Measurements from ENCODE around the gene RTN1.

Gene RTN1

GRCh38 chr14:59633486-59633885, 237.1 kb downstream of the RTN1 start:
- TF ChIP-seq, protein P1, sequence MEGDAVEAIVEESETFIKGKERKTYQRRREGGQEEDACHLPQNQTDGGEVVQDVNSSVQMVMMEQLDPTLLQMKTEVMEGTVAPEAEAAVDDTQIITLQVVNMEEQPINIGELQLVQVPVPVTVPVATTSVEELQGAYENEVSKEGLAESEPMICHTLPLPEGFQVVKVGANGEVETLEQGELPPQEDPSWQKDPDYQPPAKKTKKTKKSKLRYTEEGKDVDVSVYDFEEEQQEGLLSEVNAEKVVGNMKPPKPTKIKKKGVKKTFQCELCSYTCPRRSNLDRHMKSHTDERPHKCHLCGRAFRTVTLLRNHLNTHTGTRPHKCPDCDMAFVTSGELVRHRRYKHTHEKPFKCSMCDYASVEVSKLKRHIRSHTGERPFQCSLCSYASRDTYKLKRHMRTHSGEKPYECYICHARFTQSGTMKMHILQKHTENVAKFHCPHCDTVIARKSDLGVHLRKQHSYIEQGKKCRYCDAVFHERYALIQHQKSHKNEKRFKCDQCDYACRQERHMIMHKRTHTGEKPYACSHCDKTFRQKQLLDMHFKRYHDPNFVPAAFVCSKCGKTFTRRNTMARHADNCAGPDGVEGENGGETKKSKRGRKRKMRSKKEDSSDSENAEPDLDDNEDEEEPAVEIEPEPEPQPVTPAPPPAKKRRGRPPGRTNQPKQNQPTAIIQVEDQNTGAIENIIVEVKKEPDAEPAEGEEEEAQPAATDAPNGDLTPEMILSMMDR (IDR thresholded peaks at IDR 0.05) = no peak

GRCh38 chr14:59632381-59632780, 238.2 kb downstream of the RTN1 start:
- Histone ChIP-seq H3K4me3 (no peak overlapping the region), H3K27ac (no peak overlapping the region)
- DNase-seq (ENCODE audit: low spot score) = no peak
- TF ChIP-seq, protein P1 (IDR thresholded peaks at IDR 0.05) = no peak

More at GRCh38 chr14:59633486-59633885, 237.1 kb downstream of the RTN1 start:
- Histone ChIP-seq H3K4me3 (no peak overlapping the region), H3K27ac (no peak overlapping the region)
- DNase-seq (ENCODE audit: low spot score) = no peak

- Histone ChIP-seq H3K27ac (no peak overlapping the region), H3K4me3 (peak overlapping the region; percentile 68)
- DNase-seq (ENCODE audit: low spot score) = no peak
- TF ChIP-seq, protein P1 (IDR thresholded peaks at IDR 0.05) = no peak
These were observed 239.3 kb downstream of the RTN1 start for GRCh38 chr14:59631237-59631636.

DNA sequence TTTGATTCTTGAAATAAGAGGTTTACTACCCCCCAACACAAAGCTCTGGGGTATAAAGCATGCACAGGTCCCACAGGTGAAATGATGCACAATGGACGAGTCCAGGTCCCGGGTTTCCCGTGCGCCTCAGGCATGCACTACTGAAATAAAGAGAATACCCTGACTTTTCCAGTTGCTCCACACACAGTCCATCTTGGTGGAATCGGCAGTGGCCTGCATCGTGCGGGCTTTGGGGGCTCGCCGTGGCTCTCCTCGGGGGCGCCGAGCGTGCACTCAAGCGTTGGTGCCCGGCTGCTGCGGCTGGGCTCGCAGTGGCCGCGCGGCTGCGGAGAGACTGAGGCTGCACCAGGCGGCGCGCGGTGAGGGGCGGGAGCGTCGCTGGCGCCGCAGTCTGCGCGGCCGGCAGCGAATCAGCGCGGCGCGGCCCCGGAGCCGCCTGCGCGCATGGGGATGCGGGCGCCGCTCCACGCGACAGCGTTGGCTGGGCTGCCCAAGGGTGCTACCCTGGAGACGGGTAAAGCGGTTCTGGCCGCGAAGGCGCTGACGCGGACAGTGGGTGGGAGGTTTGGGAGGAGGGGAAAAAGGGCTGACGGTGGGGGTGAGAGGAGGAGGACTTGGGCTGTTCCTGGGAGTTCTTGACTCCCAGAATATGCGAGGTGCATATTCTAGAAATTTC, 240.2 kb downstream of the RTN1 start:
- Histone ChIP-seq H3K27ac (no peak overlapping the region), H3K4me3 (peak overlapping the region; percentile 68)
- no peak for DNase-seq (ENCODE audit: low spot score)
- TF ChIP-seq, protein P1 (IDR thresholded peaks at IDR 0.05) = no peak

- TF ChIP-seq, protein P1 (IDR thresholded peaks at IDR 0.05) = no peak
- no peak overlapping the region for H3K27ac ChIP-seq
These were observed 240.9 kb downstream of the RTN1 start for GRCh38 chr14:59629444-59630287.

DNA sequence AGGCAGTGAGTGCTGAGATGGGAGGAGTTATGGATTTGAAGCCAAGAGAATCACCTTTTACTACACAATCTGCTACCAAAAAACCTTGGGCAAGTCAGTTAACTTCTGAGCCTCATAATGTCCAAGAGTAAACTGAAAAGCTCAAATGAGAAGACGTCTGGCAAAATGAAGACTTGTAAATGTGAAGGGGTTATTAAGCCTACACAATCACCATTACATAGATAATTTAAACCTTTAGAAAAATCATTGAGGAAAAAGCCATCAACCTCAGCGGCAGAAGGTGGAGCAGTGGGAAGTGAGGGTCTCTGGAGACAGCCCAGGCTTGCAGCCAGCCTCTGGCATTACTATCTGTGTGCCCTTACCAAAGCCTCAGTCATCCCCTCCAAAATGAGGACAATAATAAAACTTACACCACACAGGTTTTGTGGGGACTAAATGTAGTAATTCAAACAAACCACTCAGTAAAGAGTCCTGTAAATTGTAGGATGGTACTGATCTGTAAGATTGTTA, 243.5 kb downstream of the RTN1 start:
- TF ChIP-seq, protein P1 (IDR thresholded peaks at IDR 0.05) = no peak
- no peak overlapping the region for H3K27ac ChIP-seq
- DNase-seq (ENCODE audit: low spot score) = no peak
- H3K4me3 ChIP-seq = no peak overlapping the region

More at GRCh38 chr14:59629444-59630287, 240.9 kb downstream of the RTN1 start:
- DNase-seq (ENCODE audit: low spot score) = no peak
- peak overlapping the region; percentile 68 for H3K4me3 ChIP-seq
